Measurements from ENCODE around the gene BRD3OS.

The BRD3OS gene

DNA sequence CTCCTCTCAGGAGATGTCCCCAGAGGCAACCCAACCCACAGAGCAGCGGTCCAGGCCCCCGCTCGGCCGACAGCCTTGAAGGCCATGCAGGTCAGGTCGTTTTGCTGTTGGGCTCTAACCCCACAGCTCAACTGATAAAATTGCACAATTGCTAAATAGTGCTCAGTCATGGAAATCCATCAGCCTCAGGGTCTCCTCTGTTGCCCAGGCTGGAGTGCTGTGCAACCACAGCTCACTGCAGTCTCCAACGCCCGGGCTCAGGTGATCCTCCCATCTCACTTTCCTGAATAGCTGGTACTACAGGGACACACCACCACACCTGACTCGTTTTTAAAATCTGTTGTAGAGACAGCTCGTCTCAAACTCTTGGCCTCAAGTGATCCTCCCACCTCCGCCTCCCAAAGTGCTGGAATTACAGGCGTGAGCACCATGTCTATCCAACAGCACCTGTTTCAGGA, 18.3 kb downstream of the BRD3OS start:
- TF ChIP-seq CTCF (IDR thresholded peaks at IDR 0.05): no peak

GRCh38 chr9:134044944-134045343, 19.7 kb downstream of the BRD3OS start:
- TF ChIP-seq CTCF (IDR thresholded peaks at IDR 0.05): no peak

DNA sequence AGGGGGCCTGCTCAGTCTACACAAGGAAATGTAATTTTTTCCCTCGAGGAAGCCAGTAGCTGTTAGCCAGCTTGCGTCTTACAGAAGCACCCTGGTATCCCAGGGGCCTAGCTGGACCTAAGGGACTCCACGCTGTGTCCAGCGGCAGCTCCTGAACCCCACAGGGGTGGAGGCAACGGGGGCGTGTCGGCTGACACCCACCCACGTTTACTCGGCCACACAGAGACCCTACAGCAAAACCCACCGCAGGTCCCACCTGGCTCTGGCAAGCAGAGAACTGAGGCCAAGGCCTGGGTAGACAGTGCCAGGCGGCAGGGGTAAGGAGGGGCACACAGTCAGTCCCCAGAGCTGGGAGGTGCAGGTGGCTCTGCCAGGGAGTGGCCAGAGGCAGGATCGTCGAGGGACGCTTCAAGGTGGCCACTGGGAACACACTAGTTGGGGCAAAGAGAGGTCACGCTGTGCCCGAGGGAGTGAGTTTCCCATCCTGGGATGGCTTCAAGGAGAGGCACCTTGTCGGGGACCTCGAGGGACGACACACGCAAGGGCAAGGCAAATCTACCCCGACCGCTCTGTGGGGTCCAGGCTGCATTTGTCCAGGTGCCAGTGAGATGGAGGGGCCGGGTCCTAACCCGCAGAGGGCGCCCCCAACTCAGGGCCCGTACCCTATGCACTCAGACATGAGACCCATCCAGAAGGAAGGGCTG, 20.7 kb downstream of the BRD3OS start:
- no peak for TF ChIP-seq CTCF (IDR thresholded peaks at IDR 0.05)

DNA sequence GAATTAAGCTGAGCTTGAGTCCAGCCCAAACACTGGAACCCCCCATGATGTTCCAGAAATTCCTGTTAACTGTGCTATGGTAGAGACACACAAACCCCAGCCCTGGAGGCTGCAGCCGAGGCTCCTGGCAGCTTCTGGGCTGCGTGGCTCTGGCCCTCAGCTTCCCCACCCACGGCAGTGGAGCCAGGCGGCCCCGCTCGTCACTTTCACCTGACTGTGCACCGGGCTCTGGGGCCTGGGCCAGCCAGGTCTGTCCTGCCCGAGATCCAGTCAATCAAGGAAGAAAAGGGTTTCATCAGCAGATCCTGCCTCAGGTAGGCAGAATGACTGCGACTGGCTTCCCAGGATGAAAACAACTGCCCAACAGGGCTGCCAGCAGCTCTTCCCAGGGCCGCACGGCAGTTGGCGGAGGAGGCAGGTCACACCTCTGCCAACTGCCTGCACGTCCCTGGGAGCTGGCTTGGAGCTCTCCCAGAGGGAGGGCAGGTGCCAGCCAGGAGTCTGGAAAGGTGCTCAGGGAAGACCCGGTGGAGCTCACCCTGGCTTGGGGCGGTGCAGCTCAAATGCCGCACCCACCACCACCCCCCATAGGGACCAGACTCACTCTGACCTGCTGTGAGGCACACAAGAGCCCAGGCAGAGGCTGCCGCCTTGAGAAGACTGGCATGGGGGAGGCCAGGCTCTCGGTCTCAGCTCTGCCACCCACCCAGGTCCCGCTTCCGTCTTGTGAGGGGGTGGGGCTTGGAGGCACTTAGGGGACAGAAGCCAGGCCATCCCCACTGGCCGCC, 21.8 kb downstream of the BRD3OS start:
- TF ChIP-seq CTCF (IDR thresholded peaks at IDR 0.05): no peak

DNA sequence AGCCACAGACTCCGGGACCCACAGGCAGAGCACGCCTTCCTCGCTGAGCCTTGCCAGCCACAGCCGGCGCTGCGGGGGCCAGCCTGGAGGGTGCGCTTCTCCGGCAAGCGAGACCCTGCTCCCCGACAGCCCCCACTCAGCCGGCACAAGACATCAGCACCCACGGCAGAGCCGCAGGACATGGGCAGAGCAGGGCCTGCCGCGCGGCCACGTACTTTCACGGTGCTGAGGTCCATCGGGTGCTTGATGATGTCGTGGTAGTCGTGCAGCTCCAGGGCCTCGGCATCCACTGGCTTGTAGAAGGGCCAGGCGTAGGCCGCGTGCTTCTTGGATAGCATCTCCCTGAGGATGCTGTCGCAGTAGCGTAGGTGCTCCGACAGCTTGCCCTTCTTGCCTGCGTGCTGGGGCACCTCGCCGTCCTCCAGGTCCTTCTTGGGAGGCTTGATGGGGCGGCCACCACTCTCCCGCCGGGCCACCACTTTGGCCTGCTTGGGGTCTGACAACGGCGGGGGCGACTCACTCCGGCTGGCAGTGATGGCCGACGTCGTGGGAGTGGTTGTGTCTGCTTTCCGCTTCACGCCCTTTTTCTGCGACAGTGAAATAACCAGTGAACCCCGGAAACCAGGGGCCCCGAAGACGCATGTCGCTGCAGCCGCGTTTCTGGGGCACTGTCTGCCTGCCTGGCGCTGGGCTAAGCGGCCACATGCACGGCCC, 22.7 kb downstream of the BRD3OS start:
- no peak for TF ChIP-seq CTCF (IDR thresholded peaks at IDR 0.05)

DNA sequence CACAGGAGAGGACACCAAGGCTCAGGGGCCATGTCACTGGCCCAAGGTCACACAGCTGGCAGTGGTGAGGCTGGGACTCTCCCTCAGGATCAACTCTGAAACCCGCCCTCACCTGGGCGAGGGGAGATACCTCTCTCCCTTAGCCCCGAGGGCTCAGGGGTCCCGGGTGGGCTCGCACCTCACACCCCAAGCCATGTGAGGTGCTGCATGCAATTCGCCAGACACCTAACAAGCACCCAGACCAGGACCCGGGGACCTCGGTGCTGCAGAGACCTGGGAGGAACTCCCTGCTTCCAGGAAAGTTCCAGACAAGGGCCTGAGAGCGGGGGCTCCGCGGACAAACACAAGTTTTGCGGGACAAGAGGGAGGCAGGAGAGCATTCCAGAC, 23.3 kb downstream of the BRD3OS start:
- TF ChIP-seq CTCF (IDR thresholded peaks at IDR 0.05): no peak

GRCh38 chr9:134049236-134049635, 24.0 kb downstream of the BRD3OS start:
- TF ChIP-seq CTCF (IDR thresholded peaks at IDR 0.05): no peak

Measured in LNCAP (cell line).